NCI-H146 (cell line): ENCODE results near the gene PRDM7.
"Not testable (repeated sequence)": the region's sequence is repeated elsewhere in the genome, so short reads cannot be mapped to it uniquely, and the experiment has no call there.

ENCODE experiments used
- DNase-seq: peaks from one replicate; lab custom pipeline; 2025; lab: John Stamatoyannopoulos, UW

PRDM7 gene

DNA sequence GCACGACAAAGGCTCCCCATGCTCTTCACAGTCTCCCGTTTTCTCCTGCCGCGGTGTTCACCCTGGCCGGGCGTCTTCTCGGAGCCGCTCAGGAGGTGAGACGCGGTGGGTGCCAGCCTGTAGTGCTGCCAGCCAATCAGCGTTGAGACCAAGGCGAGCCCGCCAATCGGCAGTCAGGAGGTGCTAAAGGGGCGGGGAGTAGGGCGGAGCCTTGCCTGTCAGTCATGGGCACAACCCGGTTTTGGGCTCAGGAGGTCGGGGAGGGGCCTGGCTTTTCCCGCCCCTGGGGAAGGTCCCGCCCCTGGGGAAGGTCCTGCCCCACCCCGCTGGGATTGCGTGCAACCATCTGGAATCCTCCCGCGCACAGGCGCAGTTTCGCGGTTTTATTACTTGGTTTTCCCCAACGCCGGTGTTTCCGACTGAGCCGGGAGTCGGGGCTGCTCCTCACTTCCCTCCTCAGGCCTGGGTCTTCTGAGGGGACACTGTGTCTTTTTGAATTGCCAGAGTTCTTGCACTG lies at the start of gene PRDM7:
Gene PRDM7, minus strand, starts transcription at position 92 of the 517 bp plus-strand sequence. CDS start 1,421 bp downstream, outside the sequence.
- peak; percentile 96 for DNase-seq

DNA sequence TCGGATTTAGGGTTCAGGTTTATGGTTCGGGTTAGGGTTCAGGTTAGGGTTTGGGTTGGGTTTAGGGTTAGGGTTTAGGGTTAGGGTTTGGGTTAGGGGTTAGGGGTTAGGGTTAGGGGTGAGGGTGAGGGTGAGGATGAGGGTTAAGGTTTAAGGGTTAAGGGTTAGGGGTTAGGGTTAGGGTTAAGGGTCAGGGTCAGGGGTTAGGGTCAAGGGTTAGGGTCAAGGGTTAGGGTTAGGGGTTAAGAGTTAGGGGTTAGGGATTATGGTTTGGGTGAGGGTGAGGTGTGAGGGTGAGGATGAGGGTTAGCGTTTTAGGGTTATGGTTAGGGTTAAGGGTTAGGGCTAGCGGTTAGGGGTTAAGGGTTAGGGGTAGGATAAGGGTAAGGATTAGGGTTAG lies 44.7 kb upstream of the PRDM7 start:
- DNase-seq: not testable (repeated sequence)

DNA sequence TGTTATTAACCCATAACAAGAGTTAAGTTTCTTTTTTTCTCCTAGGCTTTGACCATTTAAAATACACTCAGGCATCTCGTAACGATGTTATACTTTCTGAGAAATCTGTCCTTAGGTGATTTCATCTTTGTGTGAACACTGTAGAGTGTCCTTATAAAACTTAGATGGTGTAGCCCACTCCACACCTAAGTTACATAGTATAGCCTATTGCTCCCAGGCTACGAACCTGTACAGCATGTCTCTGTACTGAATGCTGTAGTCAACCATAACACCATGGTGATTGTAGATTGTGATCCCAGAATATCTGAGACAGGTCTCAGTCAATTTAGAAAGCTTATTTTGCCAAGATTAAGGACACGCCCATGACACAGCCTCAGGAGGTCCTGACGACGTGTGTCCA lies 30.5 kb upstream of the PRDM7 start:
- DNase-seq: not testable (repeated sequence)

- not testable (repeated sequence) for DNase-seq
Measured at GRCh38 chr16:90107060-90107459, 29.9 kb upstream of the PRDM7 start.

GRCh38 chr16:90106271-90106670 lies 29.1 kb upstream of the PRDM7 start:
- not testable (repeated sequence) for DNase-seq

- DNase-seq: not testable (repeated sequence)
Measured at GRCh38 chr16:90104725-90105124, 27.6 kb upstream of the PRDM7 start.

- not testable (repeated sequence) for DNase-seq
Measured at GRCh38 chr16:90102086-90102884, 25.2 kb upstream of the PRDM7 start.

DNA sequence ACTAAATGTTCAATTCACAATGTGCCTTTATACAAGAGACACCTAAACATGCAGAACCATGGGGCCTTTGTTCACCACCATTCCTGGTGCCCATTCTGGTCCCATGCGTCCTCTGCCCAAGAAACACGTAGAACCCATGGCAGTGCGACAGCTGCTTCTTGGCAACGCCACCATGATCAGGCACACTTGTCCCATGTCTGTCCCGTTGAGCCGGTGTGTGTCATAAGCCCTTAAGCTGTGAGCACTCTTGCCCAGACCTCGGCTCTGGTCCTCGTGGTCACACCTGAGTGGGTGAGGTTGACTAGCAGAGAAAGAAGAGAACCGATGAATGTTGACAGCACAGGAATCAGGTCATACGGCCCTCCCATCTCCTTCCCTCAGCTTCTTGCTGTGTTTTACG lies 24.2 kb upstream of the PRDM7 start:
- not testable (repeated sequence) for DNase-seq

DNA sequence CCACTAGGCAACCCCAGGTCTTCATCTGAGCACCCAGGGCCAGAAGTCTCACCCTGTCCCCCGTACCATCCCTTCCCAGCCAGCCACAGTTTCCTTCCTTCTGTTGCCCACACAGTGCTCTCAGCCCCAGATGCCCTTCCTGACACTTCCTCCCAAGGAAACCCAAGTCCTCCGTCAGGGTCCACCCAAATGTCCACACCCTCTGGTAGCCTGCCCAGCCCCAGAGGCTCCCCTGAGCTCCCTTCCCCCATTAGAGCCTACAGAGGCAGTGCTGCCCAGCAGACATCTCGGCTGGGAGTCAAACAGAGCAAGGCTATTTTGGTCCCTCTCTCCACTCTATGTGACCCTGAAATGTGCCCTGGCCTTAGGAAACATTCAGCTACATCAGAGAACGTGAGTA lies 23.7 kb upstream of the PRDM7 start:
- not testable (repeated sequence) for DNase-seq

GRCh38 chr16:90100229-90100628 lies 23.1 kb upstream of the PRDM7 start:
- DNase-seq: not testable (repeated sequence)

DNA sequence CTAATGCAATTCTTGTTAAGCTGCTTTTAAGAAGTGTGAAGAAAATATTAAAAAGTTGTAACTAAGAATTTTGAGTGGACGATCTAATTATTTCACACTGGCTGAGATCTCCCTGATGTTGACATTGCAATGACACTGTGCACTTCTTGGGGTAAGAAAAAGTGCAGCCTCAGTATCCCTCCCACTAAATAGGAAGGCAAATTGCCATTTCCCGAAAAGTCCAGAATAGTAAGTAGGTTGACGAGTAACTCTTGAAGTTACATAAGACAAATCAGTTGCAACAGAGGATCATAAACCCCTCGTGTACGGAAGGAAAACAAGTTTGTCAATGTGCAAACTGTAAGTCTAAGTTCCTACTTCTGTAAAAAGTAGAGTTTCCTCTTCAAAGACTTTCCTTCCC lies 21.8 kb upstream of the PRDM7 start:
- not testable (repeated sequence) for DNase-seq

- DNase-seq: not testable (repeated sequence)
Measured at GRCh38 chr16:90097010-90097684, 20.0 kb upstream of the PRDM7 start.

DNA sequence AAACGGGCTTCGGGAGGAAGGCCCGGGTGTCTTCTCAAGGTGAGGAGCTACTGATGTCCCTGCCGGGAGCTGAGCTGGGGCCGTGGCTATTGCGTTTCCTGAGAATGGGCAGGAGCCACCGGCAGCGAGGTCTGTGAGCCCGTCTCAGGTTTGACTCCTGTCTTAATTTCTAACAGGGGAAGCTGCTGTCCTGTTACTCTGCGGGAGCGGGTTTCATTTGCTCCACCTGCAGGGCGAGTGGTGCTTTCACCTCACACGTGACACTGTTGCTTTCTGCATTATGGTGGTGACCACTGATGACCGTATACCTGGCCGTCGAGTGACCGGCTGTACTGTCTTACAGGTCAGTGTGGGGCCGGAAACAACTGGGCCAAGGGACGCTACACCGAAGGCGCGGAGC lies 17.7 kb upstream of the PRDM7 start:
- DNase-seq: not testable (repeated sequence)

- not testable (repeated sequence) for DNase-seq
Measured at GRCh38 chr16:90094296-90094695, 17.2 kb upstream of the PRDM7 start.

DNA sequence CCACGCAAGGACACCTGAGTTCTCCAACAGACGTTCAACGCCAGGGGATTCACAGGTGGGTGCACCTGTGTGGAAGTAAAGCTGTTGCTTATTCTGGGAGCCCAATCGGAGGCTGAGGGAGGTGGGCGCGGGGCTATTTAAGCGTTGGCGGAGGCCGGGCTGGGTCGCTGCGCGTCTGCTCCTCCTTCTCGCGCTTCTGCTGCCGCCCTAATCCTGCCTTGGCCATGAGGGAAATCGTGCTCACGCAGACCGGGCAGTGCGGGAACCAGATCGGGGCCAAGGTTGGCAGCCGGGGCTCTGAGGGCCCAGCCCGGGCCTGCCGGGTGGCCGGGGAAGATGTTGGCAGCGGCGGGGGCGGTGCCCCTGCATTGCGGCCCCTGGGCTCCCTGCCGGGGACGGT lies 16.7 kb upstream of the PRDM7 start:
- not testable (repeated sequence) for DNase-seq

DNA sequence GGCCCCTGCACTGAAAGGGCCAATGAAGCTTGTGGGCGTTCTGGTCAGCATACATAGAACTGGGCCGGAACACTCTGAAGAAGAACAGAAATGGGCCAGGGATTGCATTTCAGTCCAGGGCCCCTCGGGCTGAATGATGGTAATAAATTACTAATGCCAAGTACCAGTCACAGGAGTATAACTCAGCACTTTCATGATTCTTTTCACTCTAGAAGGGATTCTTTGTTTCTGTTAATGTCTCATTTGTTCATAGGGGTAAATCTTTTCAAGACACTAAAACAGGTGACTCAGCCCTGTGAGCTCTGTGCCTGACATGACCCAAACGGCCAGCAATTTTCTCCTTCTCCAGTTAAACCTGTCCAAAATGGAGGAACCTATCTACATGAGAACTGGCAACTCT lies 15.7 kb upstream of the PRDM7 start:
- not testable (repeated sequence) for DNase-seq

DNA sequence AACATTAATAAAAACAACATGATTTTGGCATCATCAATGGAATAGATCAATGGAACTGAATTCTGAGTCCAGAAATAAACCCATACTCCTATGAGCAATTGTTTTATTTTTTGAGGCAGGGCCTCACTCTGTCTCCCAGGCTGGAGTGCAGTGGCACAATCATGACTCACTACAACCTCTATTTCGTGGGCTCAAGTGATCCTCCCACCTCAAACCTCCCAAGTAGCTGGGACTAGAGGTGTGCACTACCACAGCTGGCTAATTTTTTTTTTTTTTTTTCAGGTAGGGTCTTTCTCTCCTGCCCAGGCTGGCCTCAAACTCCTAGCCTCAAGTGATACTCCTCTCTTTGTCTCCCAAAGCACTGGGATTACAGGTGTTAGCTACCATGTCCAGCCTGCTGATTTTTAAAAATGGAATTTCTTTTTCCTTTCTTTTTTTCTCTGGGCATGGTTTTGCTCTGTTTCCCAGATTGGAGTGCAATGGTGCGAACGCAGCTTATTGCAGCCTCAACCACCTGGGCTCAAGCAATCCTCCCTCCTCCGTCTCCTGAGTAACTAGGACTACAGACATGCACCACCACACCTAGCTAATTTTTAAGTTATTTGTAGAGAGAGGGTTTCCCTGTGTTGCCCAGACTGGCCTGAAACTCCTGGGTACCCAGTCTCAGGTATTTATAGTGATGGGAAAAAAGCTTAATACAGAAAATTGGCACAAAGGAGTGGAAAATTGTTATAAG lies 7.3 kb upstream of the PRDM7 start:
- DNase-seq: no peak

- no peak for DNase-seq
Measured at GRCh38 chr16:90083139-90083538, 6.0 kb upstream of the PRDM7 start.

- DNase-seq: no peak
Measured at GRCh38 chr16:90081606-90081970, 4.5 kb upstream of the PRDM7 start.

GRCh38 chr16:90078579-90078895 lies 1.4 kb upstream of the PRDM7 start:
- DNase-seq: no peak

GRCh38 chr16:90077757-90078578 lies 837 bp upstream of the PRDM7 start:
- peak; percentile 60 for DNase-seq
